ENCODE data around the gene LYL1.

The LYL1 gene

DNA sequence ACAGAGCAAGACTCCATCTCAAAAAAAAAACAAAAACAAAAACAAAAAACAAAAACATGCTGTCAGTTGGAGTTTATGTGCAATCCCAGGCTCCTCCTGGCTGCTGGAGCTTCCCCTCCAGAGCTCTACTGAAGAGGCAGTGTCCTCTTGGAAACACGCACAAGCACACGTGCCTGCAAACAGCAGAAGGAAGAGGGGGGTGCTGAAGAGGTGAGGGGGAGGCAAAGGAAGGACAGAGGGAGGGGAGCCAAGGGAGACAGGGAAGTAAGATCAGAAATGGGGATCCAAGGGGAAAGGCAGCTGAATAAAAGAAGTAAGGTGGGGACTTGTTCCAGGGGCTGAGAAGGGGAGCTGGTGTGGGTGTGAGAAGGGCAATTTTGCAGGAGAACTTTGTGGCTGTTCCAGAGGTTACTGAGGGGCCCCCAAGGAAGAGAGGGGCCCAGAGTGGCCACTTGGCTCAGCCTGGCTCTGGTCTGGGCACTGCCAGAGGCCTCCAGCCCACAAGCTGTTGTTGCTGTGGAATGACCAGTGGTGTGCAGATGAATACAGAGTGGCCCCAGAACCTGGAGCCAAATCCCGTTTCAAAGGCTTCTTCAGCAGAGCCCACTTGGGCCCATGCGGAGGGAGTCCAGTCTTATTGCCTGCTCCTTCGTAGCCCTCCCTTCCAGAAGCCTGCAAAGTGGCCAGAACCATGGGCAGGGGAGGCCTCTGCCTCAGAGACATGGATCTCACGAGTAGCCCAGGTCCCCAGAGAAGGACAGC is 34.4 kb downstream of the LYL1 start:
- DNase-seq (ENCODE audit: low spot score), result no peak
- TF ChIP-seq, protein P1, sequence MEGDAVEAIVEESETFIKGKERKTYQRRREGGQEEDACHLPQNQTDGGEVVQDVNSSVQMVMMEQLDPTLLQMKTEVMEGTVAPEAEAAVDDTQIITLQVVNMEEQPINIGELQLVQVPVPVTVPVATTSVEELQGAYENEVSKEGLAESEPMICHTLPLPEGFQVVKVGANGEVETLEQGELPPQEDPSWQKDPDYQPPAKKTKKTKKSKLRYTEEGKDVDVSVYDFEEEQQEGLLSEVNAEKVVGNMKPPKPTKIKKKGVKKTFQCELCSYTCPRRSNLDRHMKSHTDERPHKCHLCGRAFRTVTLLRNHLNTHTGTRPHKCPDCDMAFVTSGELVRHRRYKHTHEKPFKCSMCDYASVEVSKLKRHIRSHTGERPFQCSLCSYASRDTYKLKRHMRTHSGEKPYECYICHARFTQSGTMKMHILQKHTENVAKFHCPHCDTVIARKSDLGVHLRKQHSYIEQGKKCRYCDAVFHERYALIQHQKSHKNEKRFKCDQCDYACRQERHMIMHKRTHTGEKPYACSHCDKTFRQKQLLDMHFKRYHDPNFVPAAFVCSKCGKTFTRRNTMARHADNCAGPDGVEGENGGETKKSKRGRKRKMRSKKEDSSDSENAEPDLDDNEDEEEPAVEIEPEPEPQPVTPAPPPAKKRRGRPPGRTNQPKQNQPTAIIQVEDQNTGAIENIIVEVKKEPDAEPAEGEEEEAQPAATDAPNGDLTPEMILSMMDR (IDR thresholded peaks at IDR 0.05; ENCODE audit: extremely low read depth, missing control alignments), result no peak

DNA sequence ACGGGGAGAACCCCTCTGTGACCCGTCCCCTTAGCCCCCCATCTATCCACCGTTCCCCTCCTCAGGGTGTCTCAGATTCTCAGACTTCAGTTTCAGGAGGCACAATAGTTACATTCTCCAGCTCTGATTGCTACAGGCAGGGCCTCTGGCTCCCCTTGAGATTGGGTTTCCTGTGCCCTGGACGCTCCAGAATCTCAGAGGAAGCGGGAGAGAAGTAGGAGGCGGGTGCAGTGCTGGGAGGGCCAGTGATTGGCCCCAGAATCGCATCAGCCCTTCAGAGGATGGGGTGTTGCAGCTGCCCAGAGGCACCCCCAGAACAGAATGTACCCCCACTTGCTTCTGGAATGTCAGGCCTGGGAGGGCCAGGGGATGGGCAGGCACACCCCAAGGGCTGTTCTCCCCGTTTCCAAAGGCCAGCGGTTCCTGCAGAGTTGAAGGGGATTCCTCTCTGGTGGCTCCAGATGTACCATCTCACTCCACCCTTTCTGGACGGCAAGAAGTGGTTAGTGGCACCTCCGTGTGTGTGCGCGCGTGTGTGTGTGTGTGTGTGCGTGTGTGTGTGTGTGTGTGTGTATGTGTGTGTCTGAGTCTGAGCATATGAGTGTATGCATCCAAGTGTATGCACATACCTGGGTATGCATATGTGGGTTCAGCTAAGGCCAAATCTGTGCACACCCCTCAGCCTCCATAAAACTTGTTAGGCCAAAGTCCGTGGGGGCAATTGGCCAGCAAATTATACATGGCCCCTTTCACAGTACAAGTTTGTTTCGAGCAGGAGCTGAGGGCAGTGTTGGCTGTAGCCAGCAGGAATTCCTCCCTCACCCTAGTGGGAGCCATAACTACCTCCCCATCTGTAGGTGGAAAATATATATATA is 35.5 kb downstream of the LYL1 start:
- TF ChIP-seq, protein P1 (IDR thresholded peaks at IDR 0.05; ENCODE audit: extremely low read depth, missing control alignments), result no peak
- no peak for DNase-seq (ENCODE audit: low spot score)

DNA sequence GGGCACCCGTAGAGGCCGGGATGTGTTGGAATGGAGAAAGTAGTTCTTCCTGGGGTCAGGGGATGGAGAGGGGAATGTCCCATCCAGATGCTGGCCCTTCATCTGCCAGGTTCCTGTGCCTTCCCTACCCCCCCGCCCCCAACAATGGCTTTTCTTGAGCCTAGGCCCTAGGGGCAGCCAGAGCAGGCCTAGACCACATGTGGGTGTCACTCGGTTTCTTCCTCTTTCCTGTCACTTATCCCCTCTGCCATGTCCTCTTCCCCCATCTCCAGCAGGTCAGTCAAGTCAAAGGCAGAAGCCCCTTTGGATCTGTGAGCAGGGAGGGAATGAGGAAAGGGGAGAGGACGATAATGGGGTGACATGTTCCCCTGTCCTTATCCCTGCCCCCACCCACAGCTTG is 36.4 kb downstream of the LYL1 start:
- TF ChIP-seq, protein P1 (IDR thresholded peaks at IDR 0.05; ENCODE audit: extremely low read depth, missing control alignments), result no peak
- no peak for DNase-seq (ENCODE audit: low spot score)

DNA sequence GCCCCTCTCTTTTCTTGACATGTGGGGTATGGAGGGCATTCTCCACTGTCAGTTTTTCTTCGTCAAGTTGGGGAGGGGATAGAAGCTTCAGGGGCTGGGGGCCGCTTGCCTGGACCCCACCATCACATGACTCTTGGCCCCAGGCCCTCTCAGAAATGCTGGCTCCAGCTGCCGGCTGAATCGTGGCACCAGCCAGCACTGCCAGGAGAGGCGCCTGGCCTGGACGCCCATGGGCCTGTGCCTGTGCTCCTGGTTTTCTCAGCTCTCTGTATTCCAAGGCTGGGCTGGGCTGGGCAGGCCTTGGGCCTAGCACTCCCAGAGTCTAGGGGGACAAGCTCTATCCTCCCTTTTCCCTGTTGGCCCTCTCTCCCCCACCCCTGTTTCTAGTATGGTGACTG is 38.6 kb downstream of the LYL1 start:
- TF ChIP-seq, protein P1 (IDR thresholded peaks at IDR 0.05; ENCODE audit: extremely low read depth, missing control alignments), result no peak
- no peak for DNase-seq (ENCODE audit: low spot score)

GRCh38 chr19:13063461-13064091 is 39.1 kb downstream of the LYL1 start:
- DNase-seq (ENCODE audit: low spot score), result no peak

DNA sequence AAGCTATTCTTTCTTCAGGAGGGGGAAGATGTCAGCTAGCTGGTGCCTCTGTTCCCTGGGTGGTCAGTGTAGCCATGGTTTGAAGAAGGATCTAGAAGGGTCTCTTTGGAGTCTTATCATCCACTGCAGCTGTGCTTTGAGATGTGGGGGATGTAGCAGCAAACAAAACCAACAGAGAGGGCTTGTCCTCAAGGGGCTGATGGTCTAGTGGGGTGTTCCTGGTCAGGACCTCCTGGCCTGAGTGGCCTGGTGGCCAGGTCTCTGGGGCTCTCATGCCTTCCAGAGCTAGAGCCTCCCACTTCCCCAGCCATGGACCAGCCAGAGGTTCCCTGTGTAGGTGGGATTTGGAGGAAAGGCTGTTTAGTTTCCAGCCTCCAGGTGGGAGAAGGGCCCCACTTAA is 40.3 kb downstream of the LYL1 start:
- TF ChIP-seq, protein P1 (IDR thresholded peaks at IDR 0.05; ENCODE audit: extremely low read depth, missing control alignments), result no peak
- DNase-seq (ENCODE audit: low spot score), result no peak

More at GRCh38 chr19:13063461-13064091, 39.1 kb downstream of the LYL1 start:
- TF ChIP-seq, protein P1 (IDR thresholded peaks at IDR 0.05; ENCODE audit: extremely low read depth, missing control alignments), result no peak

Data from GM20000 (cell line).